NCI-H146 (cell line): ENCODE measurements around the gene CPNE7.

Experiments used
- DNase-seq: peaks from one replicate; lab custom pipeline; 2025; lab: John Stamatoyannopoulos, UW

CPNE7 gene

DNA sequence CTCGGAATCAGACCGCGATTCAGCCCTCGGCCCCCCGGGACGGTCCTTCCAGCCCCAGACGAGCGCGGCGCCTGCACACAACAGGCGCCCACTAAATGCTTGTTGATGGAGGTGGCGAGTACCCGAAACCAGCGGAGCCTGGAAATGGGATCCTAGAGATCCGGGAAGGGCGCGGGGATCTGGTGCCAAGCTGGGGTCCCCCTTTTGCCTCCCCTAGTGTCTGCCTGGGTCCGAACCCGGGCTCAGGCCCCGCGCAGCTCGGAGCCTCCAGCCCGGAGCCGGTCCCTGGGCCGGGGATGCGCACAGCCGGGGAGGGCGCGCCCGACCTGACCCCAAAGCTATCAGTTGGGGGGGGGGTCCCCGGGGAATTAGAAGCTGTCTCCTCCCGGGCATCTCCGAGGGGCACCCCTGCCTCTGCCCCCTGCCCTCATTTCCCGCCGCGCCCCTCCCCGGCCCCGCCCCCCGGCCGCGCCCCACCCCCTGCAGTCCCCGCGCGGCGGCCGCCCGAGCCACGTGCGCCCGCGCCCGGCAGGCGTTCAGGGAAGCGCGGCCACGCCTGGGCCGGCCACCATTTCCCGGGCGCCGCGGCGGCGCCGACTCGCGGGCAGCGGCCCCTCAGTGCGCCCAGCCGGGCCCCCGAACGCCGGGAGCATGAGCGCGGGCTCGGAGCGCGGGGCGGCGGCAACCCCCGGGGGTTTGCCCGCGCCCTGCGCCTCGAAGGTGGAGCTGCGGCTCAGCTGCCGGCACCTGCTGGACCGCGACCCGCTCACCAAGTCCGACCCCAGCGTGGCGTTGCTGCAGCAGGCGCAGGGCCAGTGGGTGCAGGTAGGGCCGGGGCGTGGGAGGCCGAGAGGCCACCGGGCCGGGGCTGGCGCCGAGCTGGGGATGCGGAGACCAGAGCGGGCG, at the start of gene CPNE7:
TSS of gene CPNE7 (plus strand) at position 512 of the 906 bp plus-strand sequence. CDS start at position 652, 140 bp downstream.
- DNase-seq, result peak; percentile 35

GRCh38 chr16:89529097-89529496, 46.5 kb upstream of the CPNE7 start:
- no peak for DNase-seq

DNA sequence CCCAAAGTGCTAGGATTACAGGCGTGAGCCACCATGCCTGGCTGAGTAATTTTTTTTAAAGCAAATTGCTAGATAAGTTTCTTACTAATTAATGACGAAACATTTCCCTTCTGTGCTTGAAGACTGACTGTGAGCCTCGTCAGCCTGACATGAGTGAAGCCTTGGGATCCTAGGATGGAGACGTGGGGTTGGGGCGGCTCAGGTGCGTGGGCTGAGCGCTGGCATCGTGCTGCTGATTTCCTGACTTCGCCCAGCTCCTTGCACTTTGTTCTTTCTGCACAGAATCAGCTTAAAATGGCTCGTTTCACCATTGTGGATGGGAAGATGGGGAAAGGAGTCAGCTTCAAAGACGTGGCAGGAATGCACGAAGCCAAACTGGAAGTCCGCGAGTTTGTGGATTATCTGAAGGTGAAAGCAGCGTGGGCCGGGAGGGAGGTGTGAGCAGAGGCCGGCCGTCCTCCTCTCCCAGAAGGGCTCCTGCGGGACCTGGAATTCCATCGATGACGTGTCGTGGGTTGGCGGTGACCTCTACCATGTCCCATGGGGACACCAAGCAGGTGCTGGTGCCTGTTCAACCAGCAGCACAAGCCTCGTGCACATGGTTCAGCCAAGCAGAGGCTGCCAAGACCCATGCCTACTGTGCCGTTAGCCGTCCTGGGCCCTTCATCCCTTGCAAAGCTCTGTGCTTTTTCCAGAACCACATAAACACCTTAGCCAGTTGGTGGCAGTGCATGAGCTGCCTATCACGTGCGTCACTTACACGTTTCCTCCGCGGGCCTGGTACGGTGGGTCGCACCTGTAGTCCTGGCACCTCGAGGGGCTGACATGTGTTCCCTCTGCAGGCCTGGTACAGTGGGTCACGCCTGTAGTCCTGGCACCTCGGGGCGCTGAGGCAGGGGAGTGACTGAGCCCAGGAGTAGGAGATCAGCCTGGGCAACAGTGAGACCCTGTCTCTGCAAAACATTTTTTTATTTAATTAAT, 44.9 kb upstream of the CPNE7 start:
- DNase-seq, result no peak

- no peak for DNase-seq
These were observed 43.6 kb upstream of the CPNE7 start for GRCh38 chr16:89531821-89532526.

DNA sequence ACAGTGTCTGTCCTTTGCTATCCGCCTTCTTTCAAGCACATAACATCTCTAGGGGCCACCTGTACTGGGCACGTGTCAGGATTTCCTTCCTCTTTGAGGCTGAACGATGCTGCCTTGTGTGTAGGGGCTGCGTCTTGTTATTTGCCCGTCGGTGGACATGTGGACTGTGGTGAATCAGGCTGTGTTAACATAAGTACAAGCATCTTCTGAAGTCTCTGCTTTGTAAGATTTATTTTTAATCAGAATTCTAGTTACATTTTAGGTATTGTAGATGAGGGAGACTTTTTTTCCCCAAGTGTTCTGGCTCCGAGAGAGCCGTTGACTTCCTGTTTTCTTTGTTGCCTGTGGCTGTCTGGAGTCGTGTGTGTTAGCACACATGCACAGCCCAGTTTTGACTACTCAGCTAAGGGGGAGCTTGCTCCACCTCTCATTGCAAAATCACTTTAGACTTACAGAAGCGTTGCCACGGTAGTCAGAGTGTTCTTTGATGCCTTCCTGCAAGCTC, 41.3 kb upstream of the CPNE7 start:
- no peak for DNase-seq

- no peak for DNase-seq
These were observed 39.2 kb upstream of the CPNE7 start for GRCh38 chr16:89536371-89536770.

DNA sequence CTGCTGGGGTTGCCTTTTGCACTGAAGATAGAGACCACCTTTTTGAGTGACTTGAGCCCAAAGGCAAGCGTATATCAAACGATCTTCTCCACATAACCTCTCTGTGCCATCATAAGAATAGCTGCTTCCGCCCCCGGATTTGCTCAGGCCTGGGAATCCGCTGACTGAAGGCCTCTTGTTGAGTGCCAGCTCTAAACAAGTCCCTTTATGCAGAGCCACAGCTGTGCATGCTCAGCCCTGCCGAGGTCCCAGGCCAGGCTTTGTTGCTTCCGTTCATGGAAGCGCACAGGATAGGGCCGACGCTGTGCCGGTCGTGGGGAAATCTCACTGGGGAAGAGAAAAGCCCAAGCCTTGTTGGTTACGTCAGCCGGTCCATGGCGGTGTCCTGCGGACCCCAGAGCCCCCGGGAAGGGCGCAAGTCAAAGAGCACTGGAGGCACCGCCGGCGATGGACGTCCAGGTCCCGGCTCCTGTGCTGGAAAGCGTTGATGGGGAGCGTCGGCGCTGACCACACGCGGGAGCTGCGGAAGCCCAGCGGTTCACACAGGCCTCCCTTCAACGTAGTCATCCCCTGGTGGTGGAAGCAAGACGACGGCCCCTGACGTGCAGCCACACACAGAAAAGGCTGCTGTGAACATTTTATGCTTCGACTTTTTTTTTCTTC, 38.5 kb upstream of the CPNE7 start:
- no peak for DNase-seq

DNA sequence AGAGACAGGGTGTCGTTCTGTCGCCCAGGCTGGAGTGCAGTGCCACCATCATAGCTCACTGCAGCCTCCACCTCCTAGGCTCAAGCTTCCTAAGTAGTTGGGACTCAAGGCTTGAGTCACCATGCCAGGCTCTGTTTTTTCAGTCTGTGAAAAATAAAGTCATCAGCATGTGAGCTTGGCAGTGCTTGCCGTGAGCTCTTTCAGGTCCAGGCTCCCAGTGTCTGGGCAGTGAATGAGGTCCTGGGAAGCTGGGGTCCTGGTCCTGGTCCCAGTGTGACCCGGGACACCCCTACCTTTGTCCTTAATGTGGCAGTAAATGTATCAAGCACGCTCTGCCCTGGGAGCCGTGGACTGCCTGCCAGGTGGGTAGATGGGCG, 38.0 kb upstream of the CPNE7 start:
- DNase-seq, result no peak

DNA sequence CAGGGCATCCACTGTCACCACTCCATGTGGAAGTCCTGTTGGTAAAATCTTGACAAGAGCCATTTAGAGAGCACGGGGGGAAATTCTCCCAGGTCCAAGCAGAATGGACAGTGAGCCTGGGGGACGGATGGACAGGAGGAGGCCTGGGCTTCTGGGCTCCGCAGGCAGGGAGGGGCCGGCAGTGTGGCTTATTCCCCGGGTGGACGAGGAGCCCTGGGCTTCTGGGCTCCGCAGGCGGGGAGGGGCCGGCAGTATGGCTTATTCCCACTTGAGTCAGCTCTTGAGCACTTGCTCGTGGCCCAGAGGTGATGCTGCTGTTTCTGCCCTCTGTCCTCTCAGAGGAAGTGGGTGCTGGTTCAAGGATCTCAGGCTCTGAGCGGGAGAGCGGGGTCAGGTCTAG, 37.3 kb upstream of the CPNE7 start:
- no peak for DNase-seq

DNA sequence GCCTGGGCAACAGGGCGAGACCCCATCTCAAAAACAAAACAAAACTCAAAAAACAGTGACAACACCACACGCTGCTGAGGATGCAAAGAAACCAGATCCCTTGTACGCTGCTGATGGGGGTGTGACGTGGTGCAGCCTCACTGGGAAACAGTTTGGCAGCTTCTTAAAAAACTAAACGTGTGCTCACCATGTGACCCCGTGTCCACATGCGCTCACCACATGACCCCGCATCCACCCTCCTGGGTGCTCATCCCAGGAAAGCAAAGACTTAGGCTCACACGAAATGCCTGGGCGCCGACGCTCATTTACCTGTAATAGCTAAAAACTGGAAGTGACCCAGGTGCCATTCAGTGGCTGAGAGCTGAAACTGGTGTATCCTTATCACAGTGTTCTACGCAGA, 35.0 kb upstream of the CPNE7 start:
- DNase-seq, result no peak

DNA sequence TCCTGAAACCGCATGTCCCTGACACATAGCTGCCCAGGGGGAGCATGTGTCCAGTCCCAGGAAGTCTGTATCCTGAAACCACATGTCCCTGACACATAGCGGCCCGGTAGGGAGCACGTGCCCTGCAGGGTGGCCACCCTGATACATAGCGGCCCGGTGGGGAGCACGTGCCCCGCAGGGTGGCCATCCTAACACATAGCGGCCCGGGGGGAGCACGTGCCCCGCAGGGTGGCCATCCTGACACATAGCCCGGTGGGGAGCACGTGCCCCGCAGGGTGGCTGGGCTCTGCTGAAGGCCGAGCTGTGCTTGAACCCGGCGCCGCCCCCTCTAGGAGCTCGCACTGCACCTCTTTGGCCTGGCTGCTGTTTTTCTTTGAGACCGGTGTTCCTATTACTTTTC, 33.8 kb upstream of the CPNE7 start:
- no peak for DNase-seq

- no peak for DNase-seq
These were observed 31.4 kb upstream of the CPNE7 start for GRCh38 chr16:89544113-89544512.

GRCh38 chr16:89544713-89545043, 30.9 kb upstream of the CPNE7 start:
- no peak for DNase-seq

- DNase-seq, result no peak
These were observed 30.3 kb upstream of the CPNE7 start for GRCh38 chr16:89545044-89545830.

GRCh38 chr16:89545831-89546574, 29.6 kb upstream of the CPNE7 start:
- DNase-seq, result no peak

GRCh38 chr16:89546781-89547180, 28.8 kb upstream of the CPNE7 start:
- no peak for DNase-seq

GRCh38 chr16:89547291-89547690, 28.3 kb upstream of the CPNE7 start:
- DNase-seq, result no peak

GRCh38 chr16:89547860-89548259, 27.7 kb upstream of the CPNE7 start:
- DNase-seq, result no peak

- DNase-seq, result no peak
These were observed 27.1 kb upstream of the CPNE7 start for GRCh38 chr16:89548344-89549006.
